Esophagus squamous epithelium (tissue), 4 donors: ENCODE measurements around the gene MBNL2.

Source experiments
- CTCF ChIP-seq, 6 experiments: fragments of 450-650 bp in 4 of 6; fragments of 200-600 bp in 2 of 6; sonication (generic) in 2 of 6; IDR thresholded peaks; one replicate each; pipeline ENCODE4 v1.5.1; 2016 to 2019; ENCODE audit warnings: antibody characterized with exemption in 6 of 6, mild to moderate bottlenecking in 4 of 6, moderate library complexity in 4 of 6
- POLR2A ChIP-seq, 4 donors: fragments of 450-650 bp; IDR thresholded peaks; one replicate each; pipeline ENCODE4 v1.6.1; 2017; ENCODE audit warnings: antibody characterized with exemption in 4 of 4, mild to moderate bottlenecking in 4 of 4, moderate library complexity in 3 of 4

GRCh38 chr13:97431171-97431764 lies 209.1 kb downstream of the MBNL2 start:
- TF ChIP-seq CTCF (IDR thresholded peaks at IDR 0.05): no peak
- TF ChIP-seq POLR2A (IDR thresholded peaks at IDR 0.05): no peak
